ENCODE data around the gene RTKN. TPM values are rescaled to one million over a fixed set of nuclear protein-coding genes. Genes with fewer than 3 reads are reported as not detected.
A peak's percentile ranks its signal among the peaks of the same experiment; 100 is the strongest.
"Not testable (repeated sequence)": the region's sequence is repeated elsewhere in the genome, so short reads cannot be mapped to it uniquely, and the experiment has no call there.

Gene RTKN
- total RNA-seq, 4 donors from 2014 or later: 46.2 to 99.9 (median 75.7) TPM

- no peaks in the 10 kb centered on the region for H3K9me3 ChIP-seq
- no peak for DNase-seq
- no peaks in the 10 kb centered on the region for H3K36me3 ChIP-seq
- peaks cover 3 to 6% (median 5%) of the 10 kb centered on the region in 4 donors for H3K4me1 ChIP-seq
- no peaks in the 10 kb centered on the region for H3K27me3 ChIP-seq
- no peak overlapping the region for H3K27ac ChIP-seq
- TF ChIP-seq POLR2A (IDR thresholded peaks at IDR 0.05) (no peak), CTCF (IDR thresholded peaks at IDR 0.05) (no peak)
- H3K4me3 ChIP-seq: no peak overlapping the region
Observed at GRCh38 chr2:74450570-74451190, 8.9 kb upstream of the RTKN start.

GRCh38 chr2:74448771-74449170 is 7.0 kb upstream of the RTKN start:
- no peaks in the 10 kb centered on the region for H3K36me3 ChIP-seq
- DNase-seq: no peak
- no peaks in the 10 kb centered on the region for H3K27me3 ChIP-seq
- H3K4me1 ChIP-seq: peaks cover 0 to 6% (median 0%) of the 10 kb centered on the region in 4 donors
- H3K27ac ChIP-seq: no peak overlapping the region
- no peak for TF ChIP-seq CTCF (IDR thresholded peaks at IDR 0.05)
- TF ChIP-seq POLR2A (IDR thresholded peaks at IDR 0.05): no peak
- H3K4me3 ChIP-seq: no peak overlapping the region
- no peaks in the 10 kb centered on the region for H3K9me3 ChIP-seq

- H3K4me3 ChIP-seq: no peak overlapping the region
- no peaks in the 10 kb centered on the region for H3K36me3 ChIP-seq
- TF ChIP-seq POLR2A (IDR thresholded peaks at IDR 0.05) (no peak), CTCF (IDR thresholded peaks at IDR 0.05) (no peak)
- H3K9me3 ChIP-seq: no peaks in the 10 kb centered on the region
- no peak for DNase-seq
- no peaks in the 10 kb centered on the region for H3K27me3 ChIP-seq
- peaks cover 0 to 10% (median 0%) of the 10 kb centered on the region in 4 donors for H3K4me1 ChIP-seq
- peak overlapping the region in 1 of 4 donors; percentile 46 for H3K27ac ChIP-seq
Observed at GRCh38 chr2:74447230-74447999, 5.7 kb upstream of the RTKN start.

GRCh38 chr2:74444498-74445318 is 3.0 kb upstream of the RTKN start:
- peaks cover 0 to 22% (median 9%) of the 10 kb centered on the region in 4 donors for H3K4me1 ChIP-seq
- TF ChIP-seq CTCF (IDR thresholded peaks at IDR 0.05) (no peak), POLR2A (IDR thresholded peaks at IDR 0.05) (no peak)

GRCh38 chr2:74442483-74443297 is 953 bp upstream of the RTKN start:
- Histone ChIP-seq H3K4me3 (peak overlapping the region in 3 of 4 donors; percentile 47 to 77 (median 52)), H3K4me1 (peaks cover 0 to 27% (median 14%) of the 10 kb centered on the region in 4 donors), H3K27ac (peak overlapping the region in 3 of 4 donors; percentile 89 to 96 (median 91))
- not testable (repeated sequence) for DNase-seq, H3K27me3 ChIP-seq, H3K9me3 ChIP-seq, H3K36me3 ChIP-seq

More at GRCh38 chr2:74444498-74445318, 3.0 kb upstream of the RTKN start:
- H3K27ac ChIP-seq: no peak overlapping the region
- no peaks in the 10 kb centered on the region for H3K27me3 ChIP-seq
- no peak overlapping the region for H3K4me3 ChIP-seq
- H3K9me3 ChIP-seq: no peaks in the 10 kb centered on the region
- H3K36me3 ChIP-seq: no peaks in the 10 kb centered on the region
- no peak for DNase-seq

Measured in Peyer's patch (tissue), 4 donors.